Middle frontal gyrus (tissue), 1 donor: ENCODE measurements around the gene DTX4.

Experiments
- DNase-seq: peaks from one replicate; pipeline ENCODE4 v3.0.0-alpha.2; 2015; ENCODE audit warnings: low spot score; ENCODE audit errors: extremely low spot score

The DTX4 gene

GRCh38 chr11:59216641-59217564 is 45.0 kb downstream of the DTX4 start:
- no peak for DNase-seq

GRCh38 chr11:59218319-59218718 is 46.4 kb downstream of the DTX4 start:
- no peak for DNase-seq

DNA sequence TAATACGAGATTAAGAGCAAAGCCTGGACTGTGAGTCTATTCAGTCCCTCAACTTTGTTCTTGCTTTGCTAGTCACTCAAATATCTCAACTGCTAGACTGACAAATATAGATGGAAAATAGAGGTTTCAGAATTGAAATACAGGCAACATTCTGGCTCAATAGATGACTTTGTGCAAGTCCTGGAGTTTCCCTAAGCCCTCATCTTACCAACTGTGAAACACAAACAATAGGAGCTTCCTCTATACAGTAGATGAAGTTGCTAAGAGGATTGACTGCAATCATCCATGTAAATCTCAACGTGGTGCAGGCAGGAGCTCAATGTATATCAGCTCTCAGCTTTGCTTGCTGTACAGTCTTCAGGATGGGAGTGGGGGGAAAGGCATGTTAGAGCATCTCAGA is 47.0 kb downstream of the DTX4 start:
- DNase-seq = no peak

- no peak for DNase-seq
Measured at GRCh38 chr11:59219836-59220235, 47.9 kb downstream of the DTX4 start.

GRCh38 chr11:59221441-59221840 is 49.5 kb downstream of the DTX4 start:
- no peak for DNase-seq

- no peak for DNase-seq
Measured at GRCh38 chr11:59222464-59223060, 50.6 kb downstream of the DTX4 start.

GRCh38 chr11:59223177-59223576 is 51.2 kb downstream of the DTX4 start:
- DNase-seq = no peak

- DNase-seq = no peak
Measured at GRCh38 chr11:59223611-59224010, 51.7 kb downstream of the DTX4 start.

DNA sequence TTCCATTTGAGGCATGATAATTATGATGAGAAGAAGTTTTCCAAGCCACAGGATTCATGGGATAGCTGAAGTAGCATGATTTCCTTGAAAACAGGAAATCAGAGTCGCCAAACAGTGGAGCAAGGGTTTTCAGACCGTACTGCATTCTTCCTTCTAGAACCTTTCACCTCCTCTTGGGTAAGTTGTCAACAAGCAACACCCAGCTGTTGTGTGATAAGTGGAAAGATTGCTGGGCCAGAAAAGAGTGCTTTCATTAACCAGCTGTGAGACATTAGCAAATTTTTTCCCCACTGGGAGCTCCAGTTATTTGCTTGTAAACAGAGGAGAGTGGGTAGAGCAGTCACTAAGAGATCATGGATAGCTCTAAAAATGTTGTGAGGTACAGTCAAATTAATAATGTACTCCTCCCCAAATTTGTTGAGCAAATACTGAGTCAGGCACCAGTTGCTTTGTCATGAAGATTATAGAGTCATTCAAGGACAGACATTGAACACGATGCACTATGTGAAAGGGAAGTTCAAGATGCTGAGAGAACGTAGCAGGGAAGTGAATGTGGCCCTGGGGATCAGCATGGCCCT is 52.5 kb downstream of the DTX4 start:
- DNase-seq = no peak

DNA sequence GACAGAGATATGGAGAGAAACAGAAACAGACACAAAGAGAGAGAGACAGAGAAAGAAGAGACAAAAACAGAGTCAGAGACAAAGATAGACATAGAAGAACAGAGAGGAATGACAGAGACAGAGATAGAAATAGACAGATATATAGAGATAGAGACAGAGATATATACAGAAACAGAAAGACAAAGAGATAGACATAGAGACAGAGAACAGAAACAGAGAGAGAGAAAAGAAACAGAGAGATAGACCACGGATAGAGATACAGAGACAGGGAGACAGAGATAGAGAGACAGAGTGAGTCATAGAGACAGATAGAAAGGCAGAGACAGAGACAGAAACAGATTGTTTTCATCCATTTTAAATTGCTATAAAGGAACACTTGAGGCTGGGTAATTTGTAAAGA is 53.1 kb downstream of the DTX4 start:
- DNase-seq = no peak

DNA sequence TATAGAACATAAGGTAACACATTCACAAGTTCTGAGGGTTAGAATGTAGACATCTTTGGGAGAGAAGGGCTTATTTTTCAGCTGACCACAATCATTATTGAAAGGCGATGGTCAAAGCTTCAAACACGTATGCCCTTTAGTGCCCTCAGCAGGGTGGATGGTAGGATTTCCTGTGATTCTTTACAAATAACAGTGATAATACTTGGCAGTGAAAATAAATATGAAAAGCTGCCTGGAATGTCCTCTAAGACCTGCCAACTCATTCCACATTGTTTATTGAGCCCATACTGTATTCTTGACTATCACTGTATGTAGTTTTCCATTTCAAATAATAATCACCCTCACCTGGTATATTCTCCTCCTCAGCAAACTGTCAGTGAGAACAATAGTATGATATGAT is 54.5 kb downstream of the DTX4 start:
- DNase-seq = no peak

DNA sequence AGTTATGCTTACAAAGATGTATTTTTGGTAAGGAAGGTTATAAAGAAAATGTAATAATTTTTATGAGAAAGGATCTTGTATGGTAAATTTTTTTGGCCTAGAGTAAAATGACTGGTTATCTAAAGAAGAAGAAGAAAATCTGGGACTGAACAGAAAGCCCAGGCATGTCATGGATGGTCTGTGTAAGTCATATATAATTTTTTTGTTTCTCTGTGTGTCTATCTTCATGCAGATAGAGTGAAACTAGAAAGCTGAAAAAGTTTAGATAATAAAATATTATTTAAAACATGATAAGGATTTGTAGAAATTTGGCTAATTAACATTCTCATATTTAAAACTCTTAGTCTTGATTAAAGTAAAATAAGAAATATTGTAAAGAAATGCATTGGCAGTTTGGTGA is 68.4 kb downstream of the DTX4 start:
- no peak for DNase-seq

GRCh38 chr11:59243633-59244032 is 71.7 kb downstream of the DTX4 start:
- no peak for DNase-seq

GRCh38 chr11:59247531-59248227 is 75.7 kb downstream of the DTX4 start:
- DNase-seq = no peak

GRCh38 chr11:59249535-59249934 is 77.6 kb downstream of the DTX4 start:
- no peak for DNase-seq

DNA sequence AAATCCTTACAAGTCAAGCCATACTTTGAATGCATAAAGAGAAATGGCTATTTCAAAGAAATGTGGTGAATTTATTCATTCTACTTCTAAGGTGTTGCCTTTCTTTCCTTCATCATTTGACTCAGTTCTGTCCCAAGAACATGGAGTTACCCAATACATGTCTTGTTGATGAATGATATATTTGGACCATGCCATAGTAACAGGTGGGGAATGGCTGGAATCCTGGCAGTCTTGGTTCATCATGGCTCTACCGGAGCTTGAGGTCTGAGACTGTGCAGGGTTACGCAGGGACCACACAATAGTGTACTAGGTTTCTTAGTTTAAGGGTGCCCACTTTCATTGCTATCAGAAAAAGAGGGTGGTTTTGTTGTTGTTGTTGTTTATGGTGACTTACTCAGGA is 81.1 kb downstream of the DTX4 start:
- DNase-seq = no peak

- DNase-seq = no peak
Measured at GRCh38 chr11:59254286-59254685, 82.4 kb downstream of the DTX4 start.

GRCh38 chr11:59255281-59255680 is 83.3 kb downstream of the DTX4 start:
- DNase-seq = no peak
